Panc1 (cell line): ENCODE data around the gene LRMDA. TPM values are rescaled to one million over a fixed set of nuclear protein-coding genes. Genes with fewer than 3 reads are reported as not detected.

ENCODE experiments used
- ATAC-seq: fragments of 200-7000 bp; cut with Tn5 transposase; 2 replicates; pipeline ENCODE4 v1.9.1; 2020; ENCODE audit warnings: mild to moderate bottlenecking, moderate library complexity
- BruUV-seq: library from RNA; stranded (reverse); fragments of 400-500 nt; replicated peaks from 2 replicates; lab custom pipeline; 2021; lab: Mats Ljungman, UMichigan
- CTCF ChIA-PET: fragments of 300-600 bp; sonication (Branson Sonifier 250); formaldehyde crosslinking; loops from one replicate; lab custom pipeline; 2022; ENCODE audit warnings: antibody characterized with exemption; lab: Charles Lee
- POLR2A ChIA-PET: fragments of 300-600 bp; sonication (Branson Sonifier 250); formaldehyde crosslinking; loops from one replicate; lab custom pipeline; 2022; ENCODE audit warnings: antibody characterized with exemption; lab: Charles Lee
- DNase-seq: peaks from one replicate; pipeline ENCODE4 v3.0.0-alpha.2; 2010; ENCODE audit warnings: low read depth, low spot score
- H3K27ac ChIP-seq: 2 replicates; pipeline ENCODE4 v1.5.1; 2011; ENCODE audit warnings: mild to moderate bottlenecking, low read length, inconsistent platforms
- H3K27me3 ChIP-seq: fragments of 200-500 bp; sonication (Bioruptor generic); 2 replicates; pipeline ENCODE4 v1.6.0; 2014; ENCODE audit warnings: low read length, inconsistent platforms; ENCODE audit not compliant: control insufficient read depth, insufficient read depth
- H3K36me3 ChIP-seq: fragments of 200-500 bp; sonication (Bioruptor generic); 2 replicates; pipeline ENCODE4 v1.5.1; 2014; ENCODE audit warnings: inconsistent platforms, mild to moderate bottlenecking, low read length, moderate library complexity; ENCODE audit not compliant: control insufficient read depth, insufficient read depth
- H3K4me1 ChIP-seq: 2 replicates; pipeline ENCODE4 v1.5.1; 2011; ENCODE audit warnings: inconsistent platforms, mild to moderate bottlenecking, low read length, moderate library complexity; ENCODE audit not compliant: control insufficient read depth, insufficient read depth
- H3K4me3 ChIP-seq, 2 experiments: 2 replicates each; pipeline ENCODE4 v1.5.1; 2011 to 2012; ENCODE audit warnings: low read depth in 2 of 2, low read length in 2 of 2, mild to moderate bottlenecking in 2 of 2, inconsistent platforms in 1 of 2, moderate library complexity in 1 of 2
- H3K9me3 ChIP-seq: fragments of 200-500 bp; sonication (Bioruptor generic); 2 replicates; pipeline ENCODE4 v1.5.1; 2014; ENCODE audit warnings: low read depth, mild to moderate bottlenecking, inconsistent platforms, low read length, moderate library complexity; ENCODE audit not compliant: control insufficient read depth, insufficient read depth
- POLR2AphosphoS5 ChIP-seq: IDR thresholded peaks from 2 replicates; pipeline ENCODE4 v1.6.1; 2012; ENCODE audit warnings: mild to moderate bottlenecking, low read depth, low read length, moderate library complexity
- SIN3A ChIP-seq: IDR thresholded peaks from 2 replicates; pipeline ENCODE4 v1.6.1; 2012; ENCODE audit warnings: low read depth, mild to moderate bottlenecking, low read length, moderate library complexity, borderline replicate concordance; ENCODE audit not compliant: insufficient read depth
- TCF7L2 ChIP-seq: IDR thresholded peaks from 2 replicates; pipeline ENCODE4 v1.6.1; 2011; ENCODE audit warnings: mild to moderate bottlenecking, low read depth, low read length, inconsistent platforms
- in situ Hi-C: cut with HindIII; loops from 2 replicates; pipeline ENCODE4 v1.10.0; 2016; ENCODE audit warnings: low sequenced_read_pairs, low pct_unique_long_range_greater_than_20kb
- intact Hi-C: fragments of 100-400 bp; cut with micrococcal nuclease; formaldehyde crosslinking; loops from one replicate; pipeline ENCODE4 v1.10.0; 2022; ENCODE audit not compliant: unreplicated experiment
- total RNA-seq: library from RNA; stranded (reverse); gene quantifications from one replicate; pipeline ENCODE4 v1.2.1, GENCODE V29; 2021; ENCODE audit not compliant: unreplicated experiment
- TF ChIP-seq, protein P1 (sequence below), 2 experiments: IDR thresholded peaks; 2 replicates each; pipeline ENCODE4 v1.6.1; 2011 to 2012; ENCODE audit warnings: low read depth in 2 of 2, control low read depth in 1 of 2, low read length in 1 of 2, mild to moderate bottlenecking in 1 of 2, moderate library complexity in 1 of 2; ENCODE audit not compliant: insufficient read depth in 1 of 2
- TF ChIP-seq, protein P2 (sequence below): fragments of 450-650 bp; IDR thresholded peaks from 2 replicates; pipeline ENCODE4 v1.5.1; 2017; ENCODE audit warnings: mild to moderate bottlenecking

The LRMDA gene
- total RNA-seq, 1 experiment from 2014 or later: 1.2 TPM

DNA sequence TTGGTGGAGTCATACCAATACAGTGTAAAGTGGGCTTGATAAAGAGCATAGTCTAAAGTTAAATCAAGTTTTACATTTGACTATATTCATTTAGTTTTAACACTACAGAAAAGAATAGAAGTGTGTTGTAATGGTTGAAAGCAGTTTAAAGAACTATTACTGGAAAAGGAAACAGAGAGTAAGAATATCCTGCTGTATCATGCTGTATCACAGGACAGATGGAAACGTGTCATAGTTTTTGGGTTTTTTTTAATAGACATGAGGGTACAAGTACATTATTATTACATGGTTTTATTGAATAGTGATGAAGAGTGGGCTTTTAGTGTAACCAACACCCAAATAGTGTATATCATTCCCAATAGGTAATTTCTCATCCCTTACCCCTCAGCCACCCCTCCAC, 944.3 kb downstream of the LRMDA start:
- TF ChIP-seq, protein P1, sequence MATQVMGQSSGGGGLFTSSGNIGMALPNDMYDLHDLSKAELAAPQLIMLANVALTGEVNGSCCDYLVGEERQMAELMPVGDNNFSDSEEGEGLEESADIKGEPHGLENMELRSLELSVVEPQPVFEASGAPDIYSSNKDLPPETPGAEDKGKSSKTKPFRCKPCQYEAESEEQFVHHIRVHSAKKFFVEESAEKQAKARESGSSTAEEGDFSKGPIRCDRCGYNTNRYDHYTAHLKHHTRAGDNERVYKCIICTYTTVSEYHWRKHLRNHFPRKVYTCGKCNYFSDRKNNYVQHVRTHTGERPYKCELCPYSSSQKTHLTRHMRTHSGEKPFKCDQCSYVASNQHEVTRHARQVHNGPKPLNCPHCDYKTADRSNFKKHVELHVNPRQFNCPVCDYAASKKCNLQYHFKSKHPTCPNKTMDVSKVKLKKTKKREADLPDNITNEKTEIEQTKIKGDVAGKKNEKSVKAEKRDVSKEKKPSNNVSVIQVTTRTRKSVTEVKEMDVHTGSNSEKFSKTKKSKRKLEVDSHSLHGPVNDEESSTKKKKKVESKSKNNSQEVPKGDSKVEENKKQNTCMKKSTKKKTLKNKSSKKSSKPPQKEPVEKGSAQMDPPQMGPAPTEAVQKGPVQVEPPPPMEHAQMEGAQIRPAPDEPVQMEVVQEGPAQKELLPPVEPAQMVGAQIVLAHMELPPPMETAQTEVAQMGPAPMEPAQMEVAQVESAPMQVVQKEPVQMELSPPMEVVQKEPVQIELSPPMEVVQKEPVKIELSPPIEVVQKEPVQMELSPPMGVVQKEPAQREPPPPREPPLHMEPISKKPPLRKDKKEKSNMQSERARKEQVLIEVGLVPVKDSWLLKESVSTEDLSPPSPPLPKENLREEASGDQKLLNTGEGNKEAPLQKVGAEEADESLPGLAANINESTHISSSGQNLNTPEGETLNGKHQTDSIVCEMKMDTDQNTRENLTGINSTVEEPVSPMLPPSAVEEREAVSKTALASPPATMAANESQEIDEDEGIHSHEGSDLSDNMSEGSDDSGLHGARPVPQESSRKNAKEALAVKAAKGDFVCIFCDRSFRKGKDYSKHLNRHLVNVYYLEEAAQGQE (IDR thresholded peaks at IDR 0.05; ENCODE audit: insufficient read depth in 1 of 2, low read depth in 2 of 2, low read length in 1 of 2): no peak
- TF ChIP-seq SIN3A: no peak
- TF ChIP-seq, protein P2, sequence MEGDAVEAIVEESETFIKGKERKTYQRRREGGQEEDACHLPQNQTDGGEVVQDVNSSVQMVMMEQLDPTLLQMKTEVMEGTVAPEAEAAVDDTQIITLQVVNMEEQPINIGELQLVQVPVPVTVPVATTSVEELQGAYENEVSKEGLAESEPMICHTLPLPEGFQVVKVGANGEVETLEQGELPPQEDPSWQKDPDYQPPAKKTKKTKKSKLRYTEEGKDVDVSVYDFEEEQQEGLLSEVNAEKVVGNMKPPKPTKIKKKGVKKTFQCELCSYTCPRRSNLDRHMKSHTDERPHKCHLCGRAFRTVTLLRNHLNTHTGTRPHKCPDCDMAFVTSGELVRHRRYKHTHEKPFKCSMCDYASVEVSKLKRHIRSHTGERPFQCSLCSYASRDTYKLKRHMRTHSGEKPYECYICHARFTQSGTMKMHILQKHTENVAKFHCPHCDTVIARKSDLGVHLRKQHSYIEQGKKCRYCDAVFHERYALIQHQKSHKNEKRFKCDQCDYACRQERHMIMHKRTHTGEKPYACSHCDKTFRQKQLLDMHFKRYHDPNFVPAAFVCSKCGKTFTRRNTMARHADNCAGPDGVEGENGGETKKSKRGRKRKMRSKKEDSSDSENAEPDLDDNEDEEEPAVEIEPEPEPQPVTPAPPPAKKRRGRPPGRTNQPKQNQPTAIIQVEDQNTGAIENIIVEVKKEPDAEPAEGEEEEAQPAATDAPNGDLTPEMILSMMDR: no peak
- BruUV-seq: no TSS peak
- Histone ChIP-seq H3K36me3 (no peaks in the 10 kb centered on the region), H3K27me3 (no peaks in the 10 kb centered on the region), H3K4me3 (no peak overlapping the region), H3K4me1 (no peaks in the 10 kb centered on the region), H3K27ac (no peak overlapping the region), H3K9me3 (no peaks in the 10 kb centered on the region)
- in situ Hi-C loops (no loop called here), intact Hi-C loops (no loop called here)
- ATAC-seq (no peak), DNase-seq (no peak)
- ChIA-PET POLR2A (no interaction called here), CTCF (no interaction called here)

DNA sequence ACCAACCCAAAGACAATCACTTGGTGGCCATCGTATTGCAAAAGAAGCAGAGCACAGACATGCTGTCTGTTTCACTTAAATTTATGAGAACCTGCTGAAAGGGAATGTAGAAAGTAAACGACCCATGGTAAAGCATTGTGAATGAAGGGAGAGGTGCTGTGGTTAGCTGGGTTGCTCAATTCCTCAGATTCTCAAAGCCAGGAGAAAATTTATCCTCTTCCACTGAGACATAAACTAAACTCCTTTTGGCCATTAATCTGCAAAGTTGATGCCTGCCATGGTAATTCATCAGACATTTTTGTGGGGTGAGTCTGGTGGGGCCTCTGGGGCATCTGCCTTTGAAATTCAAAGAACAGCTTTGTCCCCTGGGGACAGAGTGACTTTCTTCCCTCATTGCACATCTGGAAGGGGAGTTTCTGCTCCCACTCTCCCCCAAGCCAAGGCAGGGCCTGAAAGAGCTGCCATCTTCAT, 951.0 kb downstream of the LRMDA start:
- DNase-seq: no peak
- no peak overlapping the region for H3K27ac ChIP-seq
- in situ Hi-C loops: no loop called here

More for the DNA sequence above, 951.0 kb downstream of the LRMDA start:
- BruUV-seq: no TSS peak
- POLR2A ChIA-PET: no interaction called here
- Histone ChIP-seq H3K27me3 (peaks cover 2% of the 10 kb centered on the region; the same call in 1 of the 2 replicates), H3K36me3 (no peaks in the 10 kb centered on the region), H3K4me3 (no peak overlapping the region), H3K9me3 (no peaks in the 10 kb centered on the region), H3K4me1 (no peaks in the 10 kb centered on the region)
- intact Hi-C loops: no loop called here
- CTCF ChIA-PET: no interaction called here
- ATAC-seq: no peak
- no peak for TF ChIP-seq POLR2AphosphoS5
- no peak for TF ChIP-seq TCF7L2
- TF ChIP-seq SIN3A: no peak
- TF ChIP-seq, protein P1 (IDR thresholded peaks at IDR 0.05; ENCODE audit: insufficient read depth in 1 of 2, low read depth in 2 of 2, low read length in 1 of 2): no peak
- TF ChIP-seq, protein P2: no peak
